Neural cell (in vitro differentiated cells): ENCODE results near the gene GSTCD. TPM values are rescaled to one million over a fixed set of nuclear protein-coding genes. Genes with fewer than 3 reads are reported as not detected.

ENCODE experiments used
- H2AFZ ChIP-seq: fragments of 200-600, 300-800 bp; sonication (generic), shearing (Covaris generic); 2 replicates; pipeline ENCODE4 v1.6.0; 2014; ENCODE audit warnings: low read depth, mild to moderate bottlenecking, antibody characterized with exemption, low read length, moderate library complexity
- H3F3A ChIP-seq: fragments of 200-600 bp; shearing (Covaris generic); 2 replicates; pipeline ENCODE4 v1.6.1; 2016; ENCODE audit warnings: mild to moderate bottlenecking, moderate library complexity, mixed read lengths, antibody characterized with exemption, low read length; ENCODE audit not compliant: insufficient read depth, poor library complexity, severe bottlenecking
- H3K27ac ChIP-seq: fragments of 200-600, 300-800 bp; sonication (generic), shearing (Covaris generic); 2 replicates; pipeline ENCODE4 v1.5.1; 2014; ENCODE audit warnings: mild to moderate bottlenecking, low read length, moderate library complexity
- H3K27me3 ChIP-seq: fragments of 300-800, 200-600 bp; sonication (generic), shearing (Covaris generic); 2 replicates; pipeline ENCODE4 v1.6.0; 2014; ENCODE audit warnings: mild to moderate bottlenecking, low read depth, low read length, moderate library complexity; ENCODE audit not compliant: insufficient read depth
- H3K36me3 ChIP-seq: fragments of 300-800, 200-600 bp; sonication (generic), shearing (Covaris generic); 2 replicates; pipeline ENCODE4 v1.5.1; 2014; ENCODE audit warnings: mild to moderate bottlenecking, antibody characterized with exemption, low read length, moderate library complexity; ENCODE audit not compliant: insufficient read depth
- H3K4me2 ChIP-seq: fragments of 300-800, 200-600 bp; sonication (generic), shearing (Covaris generic); 2 replicates; pipeline ENCODE4 v1.6.0; 2014; ENCODE audit warnings: mild to moderate bottlenecking, low read length
- H3K4me3 ChIP-seq: fragments of 300-800, 200-600 bp; sonication (generic), shearing (Covaris generic); 2 replicates; pipeline ENCODE4 v1.5.1; 2014; ENCODE audit warnings: mild to moderate bottlenecking, low read length, moderate library complexity
- H3K79me2 ChIP-seq: fragments of 200-600 bp; shearing (Covaris generic); replicated peaks from 2 replicates; pipeline ENCODE4 v1.6.0; 2014; ENCODE audit warnings: mild to moderate bottlenecking, low read length, moderate library complexity; ENCODE audit not compliant: insufficient read depth
- H3K9ac ChIP-seq: fragments of 300-800, 200-600 bp; sonication (generic), shearing (Covaris generic); 2 replicates; pipeline ENCODE4 v1.6.1; 2016; ENCODE audit warnings: mild to moderate bottlenecking, low read length, mixed read lengths
- H3K9me2 ChIP-seq: fragments of 200-600 bp; shearing (Covaris generic); 2 replicates; pipeline ENCODE4 v1.6.1; 2016; ENCODE audit warnings: mild to moderate bottlenecking, low read length, mixed read lengths; ENCODE audit not compliant: insufficient read depth
- H3K9me3 ChIP-seq: fragments of 200-600, 300-800 bp; sonication (generic), shearing (Covaris generic); 2 replicates; pipeline ENCODE4 v1.6.1; 2016; ENCODE audit warnings: mild to moderate bottlenecking, mixed run types, low read length, moderate library complexity, mixed read lengths
- H4K20me1 ChIP-seq: fragments of 200-600 bp; shearing (Covaris generic); 2 replicates; pipeline ENCODE4 v1.6.1; 2016; ENCODE audit warnings: mild to moderate bottlenecking, mixed run types; ENCODE audit not compliant: insufficient read depth
- EP300 ChIP-seq: fragments of 450-650 bp; conservative IDR thresholded peaks from 2 replicates; pipeline ENCODE4 v1.6.1; 2014; ENCODE audit warnings: antibody characterized with exemption, mild to moderate bottlenecking, moderate library complexity; ENCODE audit not compliant: poor library complexity, severe bottlenecking
- EZH2 ChIP-seq: fragments of 200-600, 300-800 bp; shearing (Covaris generic), sonication (generic); IDR thresholded peaks from 2 replicates; pipeline ENCODE4 v1.6.1; 2014; ENCODE audit warnings: antibody characterized with exemption, low read length, borderline replicate concordance, mild to moderate bottlenecking; ENCODE audit not compliant: insufficient read depth, poor library complexity, severe bottlenecking
- MXI1 ChIP-seq: fragments of 450-650 bp; conservative IDR thresholded peaks from 2 replicates; pipeline ENCODE4 v1.6.1; 2014; ENCODE audit warnings: antibody characterized with exemption, mild to moderate bottlenecking; ENCODE audit not compliant: poor library complexity, severe bottlenecking
- POLR2AphosphoS5 ChIP-seq: IDR thresholded peaks from 2 replicates; pipeline ENCODE4 v1.6.1; 2012
- RAD21 ChIP-seq: fragments of 450-650 bp; conservative IDR thresholded peaks from 2 replicates; pipeline ENCODE4 v1.6.1; 2014; ENCODE audit warnings: antibody characterized with exemption, mild to moderate bottlenecking, moderate library complexity
- SMC3 ChIP-seq: fragments of 450-650 bp; conservative IDR thresholded peaks from 2 replicates; pipeline ENCODE4 v1.6.1; 2014; ENCODE audit warnings: antibody characterized with exemption, mild to moderate bottlenecking, moderate library complexity; ENCODE audit not compliant: poor library complexity
- TAF1 ChIP-seq: IDR thresholded peaks from 2 replicates; pipeline ENCODE4 v1.6.1; 2012; ENCODE audit warnings: low read depth
- polyA plus RNA-seq: library from polyadenylated mRNA; depleted of rRNA; stranded (reverse); fragments of >200 nt; gene quantifications from 2 replicates; pipeline ENCODE4 v1.2.3, GENCODE V29; 2014
- TF ChIP-seq, protein P1 (sequence below): fragments of 450-650 bp; IDR thresholded peaks from 2 replicates; pipeline ENCODE4 v1.5.1; 2014; ENCODE audit warnings: antibody characterized with exemption, mild to moderate bottlenecking, moderate library complexity; ENCODE audit not compliant: poor library complexity, severe bottlenecking
- TF ChIP-seq, protein P2 (sequence below): IDR thresholded peaks from 2 replicates; pipeline ENCODE4 v1.6.1; 2012; ENCODE audit warnings: borderline replicate concordance

Gene GSTCD
- polyA plus RNA-seq, 1 donor from 2014 or later = 15.1 TPM

DNA sequence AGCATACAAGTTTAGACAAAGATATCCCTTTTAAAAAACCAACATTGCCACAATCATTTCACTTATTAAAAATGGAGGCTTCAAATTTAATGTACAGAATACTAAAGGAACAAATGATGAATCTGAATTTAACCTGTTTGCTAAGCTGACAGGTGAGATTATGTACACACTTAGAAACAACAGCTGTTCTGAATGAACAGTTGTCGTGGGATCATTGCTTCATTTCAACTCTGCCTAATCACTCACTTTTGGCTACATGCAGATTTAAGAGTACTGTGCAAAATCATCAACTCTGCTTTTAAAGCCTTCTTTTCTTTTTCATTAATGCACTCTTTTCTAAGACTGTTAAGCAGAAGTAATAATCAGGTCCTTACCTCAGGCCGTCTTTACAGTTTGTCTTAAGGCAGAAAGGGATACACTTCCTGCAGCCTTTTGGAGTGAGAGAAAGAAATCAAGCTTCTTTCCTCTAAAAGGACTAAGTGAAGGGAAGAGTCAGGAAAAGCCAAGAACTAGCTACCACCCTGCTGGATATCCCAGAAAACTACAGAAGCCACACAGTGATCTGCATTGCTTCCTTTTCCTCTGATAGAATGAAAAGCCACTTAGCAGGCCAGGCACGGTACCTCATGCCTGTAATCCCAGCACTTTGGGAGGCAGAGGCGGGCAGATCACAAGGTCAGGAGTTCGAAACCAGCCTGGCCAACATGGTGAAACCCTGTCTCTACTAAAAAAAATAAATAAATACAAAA lies 132.0 kb downstream of the GSTCD start:
- Histone ChIP-seq H2AFZ (no peak overlapping the region), H3K27me3 (no peaks in the 10 kb centered on the region), H3K4me3 (no peak overlapping the region), H3K36me3 (no peaks in the 10 kb centered on the region), H3K9ac (no peak overlapping the region), H3K79me2 (no peaks in the 10 kb centered on the region), H3F3A (no peaks in the 10 kb centered on the region), H3K9me3 (no peaks in the 10 kb centered on the region), H3K4me2 (no peak overlapping the region), H3K27ac (no peak overlapping the region), H4K20me1 (no peaks in the 10 kb centered on the region), H3K9me2 (no peaks in the 10 kb centered on the region)
- TF ChIP-seq, protein P1, sequence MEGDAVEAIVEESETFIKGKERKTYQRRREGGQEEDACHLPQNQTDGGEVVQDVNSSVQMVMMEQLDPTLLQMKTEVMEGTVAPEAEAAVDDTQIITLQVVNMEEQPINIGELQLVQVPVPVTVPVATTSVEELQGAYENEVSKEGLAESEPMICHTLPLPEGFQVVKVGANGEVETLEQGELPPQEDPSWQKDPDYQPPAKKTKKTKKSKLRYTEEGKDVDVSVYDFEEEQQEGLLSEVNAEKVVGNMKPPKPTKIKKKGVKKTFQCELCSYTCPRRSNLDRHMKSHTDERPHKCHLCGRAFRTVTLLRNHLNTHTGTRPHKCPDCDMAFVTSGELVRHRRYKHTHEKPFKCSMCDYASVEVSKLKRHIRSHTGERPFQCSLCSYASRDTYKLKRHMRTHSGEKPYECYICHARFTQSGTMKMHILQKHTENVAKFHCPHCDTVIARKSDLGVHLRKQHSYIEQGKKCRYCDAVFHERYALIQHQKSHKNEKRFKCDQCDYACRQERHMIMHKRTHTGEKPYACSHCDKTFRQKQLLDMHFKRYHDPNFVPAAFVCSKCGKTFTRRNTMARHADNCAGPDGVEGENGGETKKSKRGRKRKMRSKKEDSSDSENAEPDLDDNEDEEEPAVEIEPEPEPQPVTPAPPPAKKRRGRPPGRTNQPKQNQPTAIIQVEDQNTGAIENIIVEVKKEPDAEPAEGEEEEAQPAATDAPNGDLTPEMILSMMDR = no peak
- no peak for TF ChIP-seq MXI1

DNA sequence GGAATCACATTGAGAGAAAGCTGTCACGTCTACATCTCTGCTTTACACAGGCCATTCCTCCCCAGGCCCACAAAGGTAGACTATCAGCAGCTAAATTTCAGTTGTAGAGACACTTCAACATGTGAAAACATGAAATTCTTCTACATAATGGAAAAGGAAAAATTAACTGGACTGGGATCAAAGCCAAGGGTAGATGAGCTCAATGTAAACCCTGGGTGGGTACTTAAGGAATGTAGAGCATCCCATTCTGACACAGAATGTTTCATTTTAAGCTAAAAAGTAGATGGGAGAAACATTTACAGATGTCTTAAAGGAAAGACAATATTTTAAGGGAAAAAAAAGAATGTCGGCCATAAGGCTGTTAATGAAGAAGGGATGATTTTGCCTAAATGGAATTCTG lies 135.4 kb downstream of the GSTCD start:
- no peak overlapping the region for H3K27ac ChIP-seq
- no peak overlapping the region for H2AFZ ChIP-seq
- no peak overlapping the region for H3K4me2 ChIP-seq
- H3K36me3 ChIP-seq = no peaks in the 10 kb centered on the region
- H3K27me3 ChIP-seq = no peaks in the 10 kb centered on the region
- no peaks in the 10 kb centered on the region for H3K9me2 ChIP-seq
- no peaks in the 10 kb centered on the region for H4K20me1 ChIP-seq
- no peaks in the 10 kb centered on the region for H3K9me3 ChIP-seq
- H3K4me3 ChIP-seq = no peak overlapping the region
- no peak overlapping the region for H3K9ac ChIP-seq
- H3K79me2 ChIP-seq = no peaks in the 10 kb centered on the region
- TF ChIP-seq EZH2 (no peak), SMC3 (no peak), POLR2AphosphoS5 (no peak), EP300 (no peak), TAF1 (no peak), MXI1 (no peak), RAD21 (no peak)
- TF ChIP-seq, protein P2, sequence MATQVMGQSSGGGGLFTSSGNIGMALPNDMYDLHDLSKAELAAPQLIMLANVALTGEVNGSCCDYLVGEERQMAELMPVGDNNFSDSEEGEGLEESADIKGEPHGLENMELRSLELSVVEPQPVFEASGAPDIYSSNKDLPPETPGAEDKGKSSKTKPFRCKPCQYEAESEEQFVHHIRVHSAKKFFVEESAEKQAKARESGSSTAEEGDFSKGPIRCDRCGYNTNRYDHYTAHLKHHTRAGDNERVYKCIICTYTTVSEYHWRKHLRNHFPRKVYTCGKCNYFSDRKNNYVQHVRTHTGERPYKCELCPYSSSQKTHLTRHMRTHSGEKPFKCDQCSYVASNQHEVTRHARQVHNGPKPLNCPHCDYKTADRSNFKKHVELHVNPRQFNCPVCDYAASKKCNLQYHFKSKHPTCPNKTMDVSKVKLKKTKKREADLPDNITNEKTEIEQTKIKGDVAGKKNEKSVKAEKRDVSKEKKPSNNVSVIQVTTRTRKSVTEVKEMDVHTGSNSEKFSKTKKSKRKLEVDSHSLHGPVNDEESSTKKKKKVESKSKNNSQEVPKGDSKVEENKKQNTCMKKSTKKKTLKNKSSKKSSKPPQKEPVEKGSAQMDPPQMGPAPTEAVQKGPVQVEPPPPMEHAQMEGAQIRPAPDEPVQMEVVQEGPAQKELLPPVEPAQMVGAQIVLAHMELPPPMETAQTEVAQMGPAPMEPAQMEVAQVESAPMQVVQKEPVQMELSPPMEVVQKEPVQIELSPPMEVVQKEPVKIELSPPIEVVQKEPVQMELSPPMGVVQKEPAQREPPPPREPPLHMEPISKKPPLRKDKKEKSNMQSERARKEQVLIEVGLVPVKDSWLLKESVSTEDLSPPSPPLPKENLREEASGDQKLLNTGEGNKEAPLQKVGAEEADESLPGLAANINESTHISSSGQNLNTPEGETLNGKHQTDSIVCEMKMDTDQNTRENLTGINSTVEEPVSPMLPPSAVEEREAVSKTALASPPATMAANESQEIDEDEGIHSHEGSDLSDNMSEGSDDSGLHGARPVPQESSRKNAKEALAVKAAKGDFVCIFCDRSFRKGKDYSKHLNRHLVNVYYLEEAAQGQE = no peak
- TF ChIP-seq, protein P1 = no peak
- no peaks in the 10 kb centered on the region for H3F3A ChIP-seq
